HL-60/S4 treated with phorbol 12-myristate 13-acetate at 8.2 ng/mL for 4 days and 3 days (cell line): ENCODE data around the gene MRO.
"Not testable (repeated sequence)": the region's sequence is repeated elsewhere in the genome, so short reads cannot be mapped to it uniquely, and the experiment has no call there.

ENCODE experiments used
- in situ Hi-C: fragments of 300-500 bp; cut with MboI; formaldehyde crosslinking; loops from 2 replicates; pipeline ENCODE4 v1.15.0; 2022; ENCODE audit warnings: low sequenced_read_pairs

The MRO gene

DNA sequence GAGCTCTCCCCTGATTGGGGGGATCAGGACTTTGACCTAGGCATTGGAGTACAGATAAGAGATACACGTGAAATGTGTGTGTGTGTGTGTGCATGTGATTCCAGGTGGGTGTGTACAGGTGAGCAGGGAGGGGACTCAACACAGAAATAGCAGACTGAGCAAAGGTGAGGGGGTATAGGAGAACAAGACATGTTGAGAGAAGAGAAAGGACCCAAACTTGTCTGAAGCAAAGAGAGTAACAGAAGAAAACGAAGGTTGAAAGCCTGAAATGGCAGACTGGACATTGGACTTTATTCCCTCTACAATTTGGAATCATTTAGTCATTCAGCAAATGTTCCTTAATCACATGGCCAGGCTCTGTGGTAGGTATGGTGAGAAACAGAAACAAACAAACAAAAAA lies 23.3 kb downstream of the MRO start:
- in situ Hi-C loops, result no loop called here

DNA sequence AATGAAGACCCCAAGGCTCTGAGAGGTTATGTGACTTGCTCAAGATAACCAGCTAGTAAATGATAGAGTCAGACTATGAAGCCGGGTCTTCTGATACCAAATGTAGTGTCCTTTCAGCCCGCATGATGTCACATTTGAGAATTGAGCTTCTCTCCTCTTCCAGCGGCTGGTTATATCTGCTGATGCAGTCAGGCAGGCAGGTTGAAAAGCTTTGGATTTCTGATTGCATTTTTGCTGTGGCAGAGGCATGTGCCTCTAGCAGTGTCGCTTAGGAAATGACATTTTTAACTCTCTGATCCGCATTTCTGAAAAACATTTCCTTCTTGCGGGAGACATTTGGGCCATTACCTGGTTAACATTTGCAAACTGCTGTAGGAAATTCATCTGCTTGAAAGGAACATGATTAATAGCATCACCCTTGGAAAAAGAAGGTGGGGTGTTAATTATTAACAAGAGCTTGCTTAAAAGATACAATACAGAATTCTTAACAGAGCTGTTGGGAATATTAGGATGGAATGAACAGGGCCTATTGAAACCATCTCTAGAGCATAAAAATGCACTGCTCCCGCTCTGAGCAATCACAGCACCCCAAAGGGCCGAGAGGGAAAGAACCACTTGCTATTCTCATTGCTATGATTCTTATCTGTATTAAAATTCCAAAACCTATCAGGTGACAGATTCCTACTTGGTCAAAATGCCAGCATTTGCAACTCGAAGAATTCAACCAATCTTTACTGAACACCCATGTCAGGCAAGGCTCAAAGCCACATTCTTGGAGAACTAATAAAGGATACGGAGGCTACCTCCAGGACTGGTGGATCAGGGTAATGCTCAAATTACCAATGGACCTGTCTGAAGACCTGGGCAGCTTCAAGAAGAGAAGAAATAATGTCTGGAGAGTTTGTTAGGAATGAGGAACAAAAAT lies 25.9 kb downstream of the MRO start:
- in situ Hi-C loops, result no loop called here

GRCh38 chr18:50792885-50793284 lies 26.9 kb downstream of the MRO start:
- in situ Hi-C loops, result no loop called here

DNA sequence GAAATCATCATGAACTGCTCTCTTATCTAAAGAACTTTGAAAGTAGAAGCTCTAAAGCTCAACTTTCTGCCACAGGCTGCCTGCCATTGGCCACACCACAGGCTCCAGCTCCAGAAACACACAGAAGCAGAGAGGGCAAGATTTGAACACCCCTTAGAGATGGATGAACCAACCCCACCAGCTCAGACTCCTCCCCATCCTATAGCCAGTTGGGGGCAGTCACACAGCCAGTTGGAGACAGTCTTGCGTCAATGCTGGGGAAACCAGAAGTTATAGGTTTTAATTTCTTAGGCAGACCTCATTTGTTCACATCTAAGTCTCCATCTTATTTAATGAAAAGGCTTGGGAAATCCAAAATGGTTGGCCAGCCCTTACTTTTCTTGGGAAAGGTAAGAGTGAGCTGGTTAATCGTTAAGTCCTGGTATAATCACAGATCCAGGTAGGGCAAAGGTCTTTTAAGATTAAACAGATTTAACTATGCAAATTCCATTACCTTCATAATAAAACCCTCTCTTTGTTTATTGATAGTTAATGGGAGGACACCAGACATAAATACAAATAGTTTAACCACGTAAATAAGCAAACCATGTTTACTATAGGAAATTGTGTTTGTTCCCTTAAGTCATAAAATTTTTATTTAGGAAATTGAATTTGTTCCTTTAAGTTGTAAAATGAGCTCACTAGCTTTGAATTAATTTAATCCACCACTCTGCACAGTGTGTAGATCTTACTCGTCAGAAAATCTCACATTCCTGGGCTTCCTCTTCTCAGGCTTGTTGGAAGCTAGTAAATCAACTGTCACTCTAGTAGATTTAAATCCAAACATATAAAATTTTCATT lies 28.0 kb downstream of the MRO start:
- in situ Hi-C loops, result no loop called here

GRCh38 chr18:50790948-50791347 lies 28.9 kb downstream of the MRO start:
- in situ Hi-C loops, result no loop called here

DNA sequence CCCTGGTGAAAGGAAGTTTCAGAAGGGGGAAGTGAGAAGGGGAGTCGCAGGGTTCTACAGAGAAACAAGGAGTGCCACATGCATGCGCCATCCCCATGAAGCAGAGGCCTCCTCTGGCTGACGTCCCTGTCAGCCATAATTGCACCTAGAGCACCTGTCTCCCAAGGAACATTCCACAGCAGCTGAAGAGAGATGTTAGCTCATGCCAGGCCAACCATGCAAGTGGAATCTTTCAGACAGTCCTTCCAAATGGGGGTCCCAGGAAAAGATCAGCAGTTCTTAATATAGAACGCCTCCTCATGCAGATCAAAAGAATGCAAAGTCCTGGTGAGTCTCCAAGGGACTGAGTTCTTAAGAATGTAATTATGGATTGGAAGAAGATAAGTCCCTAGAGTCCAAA lies 29.6 kb downstream of the MRO start:
- in situ Hi-C loops, result no loop called here

- in situ Hi-C loops, result no loop called here
Observed at GRCh38 chr18:50788284-50788683, 31.5 kb downstream of the MRO start.

DNA sequence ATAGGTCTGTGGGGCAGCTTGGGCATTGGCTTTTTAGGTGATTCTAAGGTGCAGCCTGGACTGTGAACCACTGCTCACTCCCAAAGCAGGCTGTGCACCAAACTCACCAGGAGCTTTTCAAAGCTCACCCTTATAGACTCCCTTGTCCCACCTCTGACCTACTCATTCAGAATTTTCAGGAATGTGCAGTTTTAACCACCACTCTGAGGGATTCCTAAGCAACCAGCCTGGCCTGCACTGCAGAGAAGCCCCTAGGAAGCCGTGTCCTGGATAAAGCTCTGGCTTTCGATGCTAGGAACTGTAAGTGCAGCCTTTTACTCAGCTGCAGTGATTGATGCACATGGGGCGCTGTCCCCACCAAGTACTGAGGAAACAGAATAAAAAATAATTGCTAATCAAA lies 33.0 kb downstream of the MRO start:
- in situ Hi-C loops, result no loop called here

GRCh38 chr18:50783553-50783952 lies 36.3 kb downstream of the MRO start:
- in situ Hi-C loops, result no loop called here

DNA sequence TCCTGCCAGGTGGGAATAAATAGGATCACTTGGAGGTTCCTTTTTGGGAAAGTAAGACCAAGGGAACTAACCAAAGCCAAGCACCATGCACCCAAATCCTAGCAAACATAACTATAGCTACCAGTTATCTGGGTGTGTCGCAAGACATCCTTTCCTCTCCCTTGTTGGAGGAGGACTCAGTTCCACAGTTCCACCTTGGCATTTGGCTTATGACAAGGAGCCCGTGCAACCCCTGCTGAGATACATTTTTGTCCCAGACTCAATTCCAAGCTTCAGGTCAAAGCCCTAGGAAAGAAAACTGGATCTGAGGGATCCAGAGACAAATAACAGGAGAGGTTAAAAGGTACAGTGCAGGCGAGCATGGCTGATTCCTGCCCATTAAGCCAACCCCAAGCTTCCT lies 40.8 kb downstream of the MRO start:
- in situ Hi-C loops, result not testable (repeated sequence)

DNA sequence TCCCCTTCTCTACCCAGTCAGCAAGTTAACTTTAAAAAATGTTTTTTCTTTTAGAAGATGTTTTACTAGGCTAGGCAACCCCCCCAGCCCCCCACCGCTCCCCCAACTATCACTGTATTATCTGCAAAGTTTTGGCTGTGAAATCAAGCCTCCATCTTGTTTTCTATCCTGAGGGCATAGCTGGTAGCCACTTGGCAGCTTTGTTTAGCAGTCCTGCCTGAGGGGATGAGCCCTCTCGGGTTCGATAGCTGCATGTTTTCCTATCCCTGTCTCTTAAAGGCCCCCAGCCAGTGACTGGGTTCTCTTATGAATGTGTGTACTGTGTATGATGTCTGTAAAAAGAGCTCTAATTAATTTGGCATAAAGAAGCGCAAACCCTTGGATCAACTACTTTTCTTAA lies 43.4 kb downstream of the MRO start:
- in situ Hi-C loops, result no loop called here

DNA sequence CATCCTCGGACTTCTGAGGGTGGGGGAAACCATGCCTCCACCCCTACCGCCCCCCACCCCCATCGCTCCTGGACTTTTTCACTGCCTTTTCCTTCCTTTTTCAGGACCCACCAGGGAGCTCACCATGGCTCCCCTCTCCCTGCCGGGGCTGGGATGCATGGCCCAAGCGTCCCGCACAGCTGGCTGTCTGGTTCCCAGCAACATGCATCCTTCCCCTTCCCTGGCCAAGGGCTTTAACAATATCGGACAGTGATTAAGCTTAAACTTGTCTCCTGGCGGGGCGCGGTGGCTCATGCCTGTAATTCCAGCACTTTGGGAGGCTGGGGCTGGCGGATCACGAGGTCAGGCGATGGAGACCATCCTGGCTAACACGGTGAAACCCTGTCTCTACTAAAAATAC lies 44.1 kb downstream of the MRO start:
- in situ Hi-C loops, result no loop called here

GRCh38 chr18:50775207-50775606 lies 44.6 kb downstream of the MRO start:
- in situ Hi-C loops, result no loop called here

DNA sequence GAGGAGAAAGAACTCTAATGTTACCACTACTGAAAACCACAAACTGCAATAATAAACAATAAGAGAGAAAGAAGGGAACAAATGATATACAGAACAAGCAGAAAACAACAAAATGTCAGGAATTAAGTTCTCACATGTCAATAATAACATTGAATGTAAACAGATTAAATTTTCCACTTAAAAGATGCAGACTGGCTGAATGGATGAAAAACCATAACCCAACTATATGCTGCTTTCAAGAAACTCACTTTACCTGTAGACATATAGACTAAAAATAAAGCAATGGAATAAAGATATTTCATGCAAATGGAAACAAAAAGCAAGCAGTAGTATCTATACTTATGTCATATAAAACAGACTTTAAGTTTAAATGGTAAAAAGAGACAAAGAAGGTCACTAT lies 50.4 kb downstream of the MRO start:
- in situ Hi-C loops, result no loop called here

GRCh38 chr18:50757358-50757757 lies 62.5 kb downstream of the MRO start:
- in situ Hi-C loops, result no loop called here

DNA sequence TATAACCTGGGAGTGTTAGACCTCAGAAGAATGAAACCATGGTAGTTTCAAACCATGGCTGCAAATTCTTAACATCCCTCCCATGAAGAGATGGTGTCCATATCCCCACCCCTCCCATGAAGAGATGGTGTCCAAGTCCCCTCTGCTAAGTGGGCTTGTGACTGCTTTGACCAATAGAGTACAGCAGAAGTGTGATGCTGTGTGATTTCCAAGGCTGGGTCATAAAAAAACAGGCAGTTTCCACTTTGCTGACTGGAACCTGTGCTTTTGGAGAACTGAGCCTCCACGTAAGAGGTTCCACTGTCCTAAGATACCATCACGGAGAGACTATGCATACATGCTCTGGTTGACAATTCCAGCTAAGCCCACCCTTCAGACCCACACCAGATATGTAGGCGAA lies 65.5 kb downstream of the MRO start:
- in situ Hi-C loops, result no loop called here

- in situ Hi-C loops, result no loop called here
Observed at GRCh38 chr18:50753311-50753710, 66.5 kb downstream of the MRO start.

- in situ Hi-C loops, result no loop called here
Observed at GRCh38 chr18:50751947-50752346, 67.9 kb downstream of the MRO start.

- in situ Hi-C loops, result no loop called here
Observed at GRCh38 chr18:50751490-50751889, 68.3 kb downstream of the MRO start.

DNA sequence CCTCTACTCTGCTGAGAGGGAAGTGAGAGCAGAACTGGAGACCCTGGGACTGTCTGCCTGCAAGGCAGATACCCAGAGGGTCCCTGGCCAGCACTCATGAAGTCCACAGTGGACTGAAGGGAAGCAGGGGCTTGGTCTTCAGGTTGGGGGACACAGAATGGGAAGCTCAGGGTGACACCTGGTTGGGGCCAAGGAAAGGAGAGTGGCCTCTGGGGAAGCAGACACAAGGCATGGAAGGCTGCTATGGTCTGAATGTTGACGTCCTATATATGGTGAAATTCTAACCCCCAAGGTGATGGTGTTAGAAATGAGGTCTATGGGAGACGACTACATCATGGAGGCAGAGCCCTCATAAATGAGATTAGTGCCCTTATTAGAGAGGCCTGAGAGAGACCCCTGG lies 69.3 kb downstream of the MRO start:
- in situ Hi-C loops, result no loop called here

GRCh38 chr18:50749945-50750344 lies 69.9 kb downstream of the MRO start:
- in situ Hi-C loops, result no loop called here

DNA sequence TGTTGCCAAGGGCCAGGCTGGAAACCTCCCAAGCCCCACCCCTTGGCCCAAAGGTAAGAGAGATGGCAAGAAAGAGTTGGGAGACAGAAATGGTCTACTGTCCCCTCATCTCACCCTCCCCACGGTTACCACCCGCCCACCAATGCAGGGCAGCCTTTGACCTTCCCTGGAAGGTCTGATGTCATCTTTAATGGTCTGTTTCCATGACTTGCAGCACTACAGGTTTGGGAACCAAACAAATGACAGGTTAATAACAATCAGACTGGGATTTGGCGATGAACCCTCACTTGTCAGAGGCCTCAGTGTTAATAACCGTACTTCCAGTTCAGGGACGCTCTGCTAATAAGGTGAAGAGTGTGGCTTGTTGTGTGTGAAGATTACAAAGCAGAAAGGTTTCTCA lies 70.4 kb downstream of the MRO start:
- in situ Hi-C loops, result no loop called here
